Activated CD4-positive, alpha-beta memory T cell treated with anti-CD3 and anti-CD28 coated beads, Interleukin-2, amount 10 ng/mL, durations not matched to agents 7 days and 5 days (primary cell): ENCODE results near the gene TKFC. TPM values are rescaled to one million over a fixed set of nuclear protein-coding genes. Genes with fewer than 3 reads are reported as not detected.
A peak's percentile ranks its signal among the peaks of the same experiment; 100 is the strongest.

ENCODE experiments used
- CTCF ChIA-PET: fragments of 350-600 bp; sonication (Branson Sonifier 250); formaldehyde crosslinking; loops from one replicate; lab custom pipeline; 2021; ENCODE audit warnings: antibody characterized with exemption, inconsistent platforms; lab: Charles Lee
- POLR2A ChIA-PET: fragments of 350-600 bp; sonication (Branson Sonifier 250); formaldehyde crosslinking; loops from one replicate; lab custom pipeline; 2021; ENCODE audit warnings: antibody characterized with exemption; lab: Charles Lee
- DNase-seq: peaks from one replicate; pipeline ENCODE4 v3.0.0-alpha.2; 2020
- H3K27ac Mint-ChIP-seq: one replicate; pipeline ENCODE4 v1.8.0; 2021; ENCODE audit warnings: mild to moderate bottlenecking, mixed read lengths
- H3K27me3 Mint-ChIP-seq: one replicate; pipeline ENCODE4 v1.8.0; 2021; ENCODE audit warnings: mixed read lengths
- H3K36me3 Mint-ChIP-seq: one replicate; pipeline ENCODE4 v1.8.0; 2021; ENCODE audit warnings: low read depth, mixed read lengths
- H3K4me1 Mint-ChIP-seq: one replicate; pipeline ENCODE4 v1.8.0; 2021; ENCODE audit warnings: mixed read lengths
- H3K4me3 Mint-ChIP-seq: one replicate; pipeline ENCODE4 v1.8.0; 2021; ENCODE audit warnings: mild to moderate bottlenecking, mixed read lengths
- H3K9me3 Mint-ChIP-seq: one replicate; pipeline ENCODE4 v1.8.0; 2021; ENCODE audit warnings: mixed read lengths
- total RNA-seq, 2 experiments: library from RNA; stranded (reverse); gene quantifications; one replicate each; pipeline ENCODE4 v1.2.3, GENCODE V29; 2021

Gene TKFC
- total RNA-seq, 2 experiments from 2014 or later, result 49.6 to 51.5 TPM

DNA sequence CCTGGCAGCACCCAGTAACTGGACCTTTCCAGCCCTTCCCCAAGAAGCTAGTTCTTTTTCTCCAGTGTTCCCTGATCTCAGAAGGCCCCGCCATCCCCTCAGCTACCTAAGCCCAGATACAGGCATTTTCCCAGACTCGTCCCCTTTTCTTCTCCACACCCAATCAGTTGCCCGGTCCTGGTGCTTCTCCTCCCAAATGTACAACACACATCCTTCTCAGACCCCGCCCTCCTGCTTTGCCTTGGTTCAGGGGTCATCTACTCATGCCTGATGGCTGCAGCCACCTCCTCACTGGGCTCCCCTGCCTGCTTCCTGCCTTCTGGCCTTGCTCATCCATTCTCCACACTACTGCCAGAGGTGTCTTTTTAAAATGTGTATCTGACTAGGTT is 6.5 kb downstream of the TKFC start:
- H3K4me3 Mint-ChIP-seq, result no peak overlapping the region
- POLR2A ChIA-PET, result no interaction called here
- CTCF ChIA-PET, result interaction anchor here (1.4 to 3.6 kb wide), 2 partner anchors 9 to 46 kb away, joined by 8 to 13 read pairs; no protein-coding TSS in a partner anchor
- peaks cover 24% of the 10 kb centered on the region for H3K4me1 Mint-ChIP-seq
- H3K27me3 Mint-ChIP-seq, result no peaks in the 10 kb centered on the region
- no peak overlapping the region for H3K27ac Mint-ChIP-seq
- no peak for DNase-seq
- no peaks in the 10 kb centered on the region for H3K9me3 Mint-ChIP-seq
- H3K36me3 Mint-ChIP-seq, result no peaks in the 10 kb centered on the region

- H3K4me1 Mint-ChIP-seq, result peaks cover 13% of the 10 kb centered on the region
- DNase-seq, result no peak
- H3K9me3 Mint-ChIP-seq, result no peaks in the 10 kb centered on the region
- CTCF ChIA-PET, result interaction anchor here (3.6 kb wide), 1 partner anchor 45 kb away, joined by 13 read pairs; no protein-coding TSS in a partner anchor
- H3K36me3 Mint-ChIP-seq, result no peaks in the 10 kb centered on the region
- POLR2A ChIA-PET, result interaction anchor here (1.2 kb wide), 1 partner anchor 7 kb away, joined by 6 read pairs; the partner anchor contains the start of gene TKFC
- no peak overlapping the region for H3K4me3 Mint-ChIP-seq
- no peak overlapping the region for H3K27ac Mint-ChIP-seq
- no peaks in the 10 kb centered on the region for H3K27me3 Mint-ChIP-seq
These were observed 8.0 kb downstream of the TKFC start for GRCh38 chr11:61340979-61341378.

DNA sequence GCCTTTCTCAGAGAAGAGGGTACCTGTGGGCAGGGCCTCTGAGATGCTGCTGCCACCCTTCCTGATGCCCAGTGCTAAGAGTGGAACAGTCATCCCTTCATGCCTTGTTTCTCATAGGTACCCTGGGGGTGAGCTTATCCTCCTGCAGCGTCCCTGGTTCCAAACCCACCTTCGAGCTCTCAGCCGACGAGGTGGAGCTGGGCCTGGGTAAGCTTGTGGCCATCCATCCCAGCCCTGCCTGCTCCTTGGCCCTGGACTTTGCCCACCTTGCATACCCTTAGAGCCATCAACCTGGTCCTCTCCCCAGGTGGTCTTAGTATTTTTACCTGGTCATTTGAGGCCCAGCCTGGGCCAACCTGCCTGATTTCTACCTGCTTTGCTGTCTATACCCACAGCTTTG is 8.7 kb downstream of the TKFC start:
- POLR2A ChIA-PET, result interaction anchor here (0.9 to 1.2 kb wide), 2 partner anchors 8 to 20 kb away, joined by 6 read pairs; partner anchors contain the start of genes CYB561A3, TKFC and TMEM138

DNA sequence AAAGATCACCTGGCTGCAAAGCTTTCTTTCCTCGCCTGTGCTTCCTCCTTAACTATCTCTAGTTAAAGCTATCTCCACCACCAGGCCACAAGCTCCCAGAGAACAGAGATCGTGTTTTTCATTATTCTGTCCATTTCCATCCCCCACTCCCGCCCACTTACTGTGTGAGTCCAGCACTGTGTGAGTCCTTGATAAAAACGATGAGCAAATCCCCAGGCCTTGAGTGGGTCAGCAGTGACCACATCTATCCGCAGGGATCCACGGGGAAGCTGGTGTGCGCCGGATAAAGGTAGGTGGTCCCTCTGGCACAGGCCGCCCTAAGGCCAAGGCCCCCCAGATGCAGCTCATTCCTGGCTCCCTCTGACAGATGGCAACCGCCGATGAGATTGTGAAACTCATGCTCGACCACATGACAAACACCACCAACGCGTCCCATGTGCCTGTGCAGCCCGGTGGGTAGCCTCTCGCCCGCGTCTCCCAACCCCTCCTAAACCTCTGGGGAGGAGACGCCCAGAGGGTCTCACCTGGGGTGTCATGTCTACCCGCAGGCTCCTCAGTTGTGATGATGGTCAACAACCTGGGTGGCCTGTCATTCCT is 9.3 kb downstream of the TKFC start:
- H3K4me1 Mint-ChIP-seq, result peaks cover 2% of the 10 kb centered on the region
- ChIA-PET POLR2A (interaction anchor here (0.9 to 1.2 kb wide), 2 partner anchors 9 to 19 kb away, joined by 6 read pairs; partner anchors contain the start of genes CYB561A3, TKFC and TMEM138), CTCF (interaction anchor here (0.8 to 3.6 kb wide), 2 partner anchors 43 to 48 kb away, joined by 3 to 13 read pairs; no protein-coding TSS in a partner anchor)
- no peaks in the 10 kb centered on the region for H3K27me3 Mint-ChIP-seq
- H3K9me3 Mint-ChIP-seq, result no peaks in the 10 kb centered on the region
- DNase-seq, result no peak
- no peak overlapping the region for H3K4me3 Mint-ChIP-seq
- no peaks in the 10 kb centered on the region for H3K36me3 Mint-ChIP-seq
- H3K27ac Mint-ChIP-seq, result no peak overlapping the region

More for the DNA sequence above, 8.7 kb downstream of the TKFC start:
- peaks cover 6% of the 10 kb centered on the region for H3K4me1 Mint-ChIP-seq
- no peaks in the 10 kb centered on the region for H3K36me3 Mint-ChIP-seq
- H3K4me3 Mint-ChIP-seq, result no peak overlapping the region
- CTCF ChIA-PET, result interaction anchor here (0.8 to 3.6 kb wide), 2 partner anchors 44 to 49 kb away, joined by 3 to 13 read pairs; no protein-coding TSS in a partner anchor
- H3K9me3 Mint-ChIP-seq, result no peaks in the 10 kb centered on the region
- DNase-seq, result no peak
- H3K27ac Mint-ChIP-seq, result no peak overlapping the region
- H3K27me3 Mint-ChIP-seq, result no peaks in the 10 kb centered on the region

DNA sequence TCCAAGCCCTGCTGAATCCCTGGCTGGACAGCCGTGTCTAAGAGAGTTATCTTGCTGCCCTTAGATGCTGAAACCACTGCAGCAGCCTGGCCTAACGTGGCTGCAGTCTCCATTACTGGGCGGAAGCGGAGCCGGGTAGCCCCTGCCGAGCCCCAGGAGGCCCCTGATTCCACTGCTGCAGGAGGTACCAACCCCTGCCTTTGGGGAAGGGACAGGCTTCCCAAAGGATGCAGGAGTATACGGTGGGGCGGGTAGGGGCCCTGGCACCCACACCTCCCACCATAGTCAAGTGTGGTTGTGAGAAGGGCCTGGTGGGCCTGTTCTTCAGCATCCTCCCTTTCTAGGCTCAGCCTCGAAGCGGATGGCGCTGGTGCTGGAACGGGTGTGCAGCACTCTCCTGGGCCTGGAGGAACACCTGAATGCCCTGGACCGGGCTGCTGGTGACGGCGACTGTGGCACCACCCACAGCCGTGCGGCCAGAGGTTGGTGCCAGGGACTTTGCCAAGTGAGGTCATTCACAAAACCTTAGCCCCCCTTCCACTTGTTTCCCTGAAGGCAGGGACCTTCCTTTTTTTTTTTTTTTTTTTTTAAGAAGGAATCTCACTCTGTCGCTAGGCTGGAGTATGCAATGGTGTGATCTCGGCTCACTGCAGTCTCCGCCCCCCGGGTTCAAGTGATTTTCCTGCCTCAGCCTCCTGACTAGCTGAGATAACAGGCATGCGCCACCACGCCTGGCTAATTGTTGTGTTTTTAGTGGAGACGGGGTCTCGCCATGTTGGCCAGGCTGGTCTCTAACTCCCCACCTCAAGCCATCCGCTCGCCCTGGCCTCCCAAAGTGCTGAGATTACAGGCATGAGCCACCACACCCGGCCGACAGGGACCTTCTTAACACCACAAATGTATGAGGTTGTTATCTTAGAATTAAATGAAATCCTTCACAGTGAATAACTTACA is 11.0 kb downstream of the TKFC start:
- no peak for DNase-seq
- no peak overlapping the region for H3K27ac Mint-ChIP-seq
- no peak overlapping the region for H3K4me3 Mint-ChIP-seq
- CTCF ChIA-PET, result no interaction called here
- peaks cover 2% of the 10 kb centered on the region for H3K36me3 Mint-ChIP-seq
- H3K4me1 Mint-ChIP-seq, result peaks cover 2% of the 10 kb centered on the region
- POLR2A ChIA-PET, result no interaction called here
- no peaks in the 10 kb centered on the region for H3K9me3 Mint-ChIP-seq
- H3K27me3 Mint-ChIP-seq, result no peaks in the 10 kb centered on the region

DNA sequence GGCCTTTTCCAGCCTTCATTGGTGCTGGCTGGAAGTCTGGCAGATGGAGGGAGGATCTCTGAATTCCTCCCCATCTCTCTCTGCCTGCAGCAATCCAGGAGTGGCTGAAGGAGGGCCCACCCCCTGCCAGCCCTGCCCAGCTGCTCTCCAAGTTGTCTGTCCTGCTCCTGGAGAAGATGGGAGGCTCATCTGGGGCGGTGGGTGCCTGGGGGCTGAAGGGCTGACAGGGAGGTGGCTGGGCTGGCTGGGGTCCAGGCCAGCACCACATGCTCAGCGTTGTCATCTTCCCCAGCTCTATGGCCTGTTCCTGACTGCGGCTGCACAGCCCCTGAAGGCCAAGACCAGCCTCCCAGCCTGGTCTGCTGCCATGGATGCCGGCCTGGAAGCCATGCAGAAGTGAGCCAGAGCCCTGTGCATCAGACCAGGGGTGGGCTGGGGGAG is 12.2 kb downstream of the TKFC start:
- Mint-ChIP-seq H3K36me3 (peaks cover 8% of the 10 kb centered on the region), H3K27ac (no peak overlapping the region), H3K9me3 (no peaks in the 10 kb centered on the region), H3K4me3 (no peak overlapping the region), H3K27me3 (no peaks in the 10 kb centered on the region), H3K4me1 (peaks cover 2% of the 10 kb centered on the region)
- POLR2A ChIA-PET, result no interaction called here
- CTCF ChIA-PET, result interaction anchor here (4.3 kb wide), 1 partner anchor 9 kb away, joined by 22 read pairs; no protein-coding TSS in a partner anchor
- DNase-seq, result no peak

DNA sequence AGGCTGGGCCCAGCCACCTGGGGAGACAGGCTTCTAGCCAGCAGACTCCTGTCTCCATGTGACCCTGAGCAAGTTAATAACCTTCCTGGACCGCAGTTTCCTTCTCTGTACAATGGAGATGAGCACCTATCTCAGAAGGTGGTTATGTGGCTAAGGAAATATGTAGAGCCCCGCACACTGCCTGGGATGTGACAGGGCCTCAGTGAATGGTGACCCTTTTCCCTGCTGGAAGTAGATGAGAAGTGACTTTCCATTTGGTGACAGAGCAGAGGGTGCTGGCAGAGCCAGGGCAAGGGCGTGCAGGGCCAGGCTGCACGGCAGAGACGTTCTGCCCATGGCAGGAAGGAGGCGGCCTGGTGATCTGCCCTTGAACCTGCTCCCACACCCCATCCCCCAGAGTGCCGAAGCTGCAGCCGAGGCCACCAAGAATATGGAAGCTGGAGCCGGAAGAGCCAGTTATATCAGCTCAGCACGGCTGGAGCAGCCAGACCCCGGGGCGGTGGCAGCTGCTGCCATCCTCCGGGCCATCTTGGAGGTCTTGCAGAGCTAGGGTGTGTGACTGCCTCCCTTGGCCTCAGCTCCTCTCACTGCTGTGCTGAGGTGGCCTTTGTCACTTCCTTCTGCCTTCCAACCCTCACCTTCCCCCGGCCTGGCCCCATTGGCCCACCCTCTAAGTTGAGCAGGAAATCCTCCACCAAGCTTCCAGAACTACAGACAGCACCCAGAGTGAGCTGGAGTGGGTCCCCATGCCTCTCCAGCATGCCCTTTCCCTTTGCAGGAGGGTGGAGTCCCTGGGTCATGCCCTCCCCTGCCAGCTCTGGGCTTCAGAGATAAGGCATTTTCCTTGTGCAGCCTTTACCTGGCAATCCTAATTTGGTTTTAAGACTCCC is 13.2 kb downstream of the TKFC start:
- no peak overlapping the region for H3K4me3 Mint-ChIP-seq
- H3K27ac Mint-ChIP-seq, result peak overlapping the region; percentile 66
- H3K4me1 Mint-ChIP-seq, result peaks cover 2% of the 10 kb centered on the region
- no peaks in the 10 kb centered on the region for H3K27me3 Mint-ChIP-seq
- CTCF ChIA-PET, result interaction anchor here (4.3 kb wide), 1 partner anchor 10 kb away, joined by 22 read pairs; no protein-coding TSS in a partner anchor
- POLR2A ChIA-PET, result interaction anchor here (1.3 to 1.4 kb wide), 3 partner anchors 10 to 18 kb away, joined by 3 to 4 read pairs (median 3); no protein-coding TSS in a partner anchor
- H3K36me3 Mint-ChIP-seq, result peaks cover 11% of the 10 kb centered on the region
- no peaks in the 10 kb centered on the region for H3K9me3 Mint-ChIP-seq
- no peak for DNase-seq

DNA sequence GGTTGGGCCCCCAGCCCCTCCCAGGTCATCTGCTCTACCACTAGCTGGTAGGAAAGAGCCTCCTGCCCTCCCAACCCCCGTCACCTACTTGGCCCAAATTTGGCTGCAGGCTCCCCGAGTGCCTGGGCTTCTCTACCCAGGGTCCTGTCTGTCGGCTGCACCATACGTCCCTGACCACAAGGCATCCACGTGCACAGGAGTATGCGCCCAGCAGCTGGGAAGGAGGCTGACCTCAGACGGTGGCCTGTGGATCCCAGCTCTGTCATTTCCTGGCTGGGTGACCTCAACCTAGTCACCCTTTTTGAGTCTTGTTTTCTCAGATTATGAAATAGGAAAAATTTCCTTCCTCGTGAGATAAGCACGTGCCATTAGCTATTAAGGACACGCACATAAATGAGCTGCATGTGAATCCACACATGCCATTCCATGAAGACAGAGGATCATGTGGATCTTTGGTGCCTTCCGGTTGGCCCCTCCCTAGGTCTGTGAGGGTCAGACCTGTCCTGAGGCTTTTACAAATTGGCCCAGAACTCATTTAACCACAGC is 15.0 kb downstream of the TKFC start:
- ChIA-PET POLR2A (interaction anchor here (1.0 to 3.6 kb wide), 4 partner anchors 13 to 51 kb away, joined by 3 to 30 read pairs (median 5); partner anchors contain the start of genes CYB561A3 and TMEM138), CTCF (interaction anchor here (1.4 to 4.3 kb wide), 2 partner anchors 9 to 12 kb away, joined by 8 to 22 read pairs; no protein-coding TSS in a partner anchor)
- H3K27ac Mint-ChIP-seq, result no peak overlapping the region

DNA sequence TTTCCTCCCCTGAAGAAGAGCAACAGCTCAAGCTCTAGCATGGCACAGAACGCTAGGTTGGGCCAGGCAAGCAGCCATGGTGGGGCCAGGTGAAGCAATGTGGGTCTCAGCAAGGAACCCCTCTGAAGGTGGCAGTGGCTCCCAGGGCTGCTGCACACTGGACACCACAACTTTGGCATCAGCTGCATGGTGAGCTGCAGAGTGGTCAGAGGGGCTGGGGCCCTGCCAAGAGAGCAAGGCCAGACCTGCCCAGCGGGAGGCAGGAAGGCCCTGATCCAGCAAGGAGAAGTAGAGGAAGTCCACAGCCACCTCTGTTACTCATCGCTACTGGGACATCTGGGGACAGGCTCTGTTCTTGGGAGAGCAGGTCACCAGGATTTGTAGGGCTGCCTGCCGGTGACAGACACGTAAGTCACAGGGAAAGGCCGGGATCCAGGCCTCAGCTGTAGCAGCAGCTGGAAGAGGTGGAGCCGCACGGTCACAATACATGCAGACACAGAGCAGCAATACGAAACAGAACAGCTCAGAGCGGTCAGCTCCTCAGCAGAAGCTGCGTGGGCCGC is 16.2 kb downstream of the TKFC start:
- Mint-ChIP-seq H3K4me3 (no peak overlapping the region), H3K27me3 (no peaks in the 10 kb centered on the region), H3K36me3 (peaks cover 24% of the 10 kb centered on the region), H3K9me3 (no peaks in the 10 kb centered on the region), H3K27ac (no peak overlapping the region), H3K4me1 (peaks cover 2% of the 10 kb centered on the region)
- CTCF ChIA-PET, result interaction anchor here (1.3 to 4.3 kb wide), 3 partner anchors 11 to 13 kb away, joined by 3 to 22 read pairs (median 8); no protein-coding TSS in a partner anchor
- no peak for DNase-seq
- POLR2A ChIA-PET, result interaction anchor here (1.0 to 3.6 kb wide), 3 partner anchors 12 to 49 kb away, joined by 3 to 30 read pairs (median 7); partner anchors contain the start of genes CYB561A3 and TMEM138

More for the DNA sequence above, 15.0 kb downstream of the TKFC start:
- Mint-ChIP-seq H3K4me3 (no peak overlapping the region), H3K27me3 (no peaks in the 10 kb centered on the region), H3K4me1 (peaks cover 2% of the 10 kb centered on the region), H3K9me3 (no peaks in the 10 kb centered on the region), H3K36me3 (peaks cover 18% of the 10 kb centered on the region)
- no peak for DNase-seq

GRCh38 chr11:61349916-61350315 is 16.9 kb downstream of the TKFC start:
- Mint-ChIP-seq H3K27me3 (no peaks in the 10 kb centered on the region), H3K27ac (no peak overlapping the region), H3K4me3 (no peak overlapping the region), H3K4me1 (peaks cover 2% of the 10 kb centered on the region), H3K9me3 (no peaks in the 10 kb centered on the region), H3K36me3 (peaks cover 24% of the 10 kb centered on the region)
- DNase-seq, result no peak
- ChIA-PET CTCF (interaction anchor here (1.3 kb wide), 1 partner anchor 14 kb away, joined by 3 read pairs; no protein-coding TSS in a partner anchor), POLR2A (interaction anchor here (3.6 kb wide), 1 partner anchor 11 kb away, joined by 30 read pairs; the partner anchor contains the start of genes CYB561A3 and TMEM138)

DNA sequence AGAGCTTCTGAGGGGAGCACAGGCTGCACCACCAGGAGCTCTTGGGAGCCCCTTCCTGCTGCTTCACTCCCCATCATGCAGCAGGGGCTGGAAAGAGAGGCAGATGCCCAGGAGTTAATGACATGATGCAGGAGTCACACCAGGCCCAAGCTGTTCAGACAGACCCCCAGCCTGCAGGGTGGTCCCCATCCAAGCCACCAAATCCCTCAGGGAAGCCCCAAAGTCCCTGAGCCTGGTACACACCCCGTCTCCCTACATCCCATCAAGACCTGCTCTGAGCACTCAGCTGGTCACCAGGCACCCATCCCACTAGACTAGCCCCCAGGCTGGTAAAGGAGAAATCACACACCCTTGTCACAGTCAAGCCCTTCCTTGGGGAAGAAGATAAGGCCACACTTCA is 17.3 kb downstream of the TKFC start:
- peaks cover 24% of the 10 kb centered on the region for H3K36me3 Mint-ChIP-seq
- H3K9me3 Mint-ChIP-seq, result no peaks in the 10 kb centered on the region
- H3K27me3 Mint-ChIP-seq, result no peaks in the 10 kb centered on the region
- H3K4me1 Mint-ChIP-seq, result peaks cover 2% of the 10 kb centered on the region
- ChIA-PET POLR2A (interaction anchor here (3.6 kb wide), 1 partner anchor 11 kb away, joined by 30 read pairs; the partner anchor contains the start of genes CYB561A3 and TMEM138), CTCF (interaction anchor here (1.3 kb wide), 1 partner anchor 14 kb away, joined by 3 read pairs; no protein-coding TSS in a partner anchor)
- no peak overlapping the region for H3K4me3 Mint-ChIP-seq
- no peak for DNase-seq
- H3K27ac Mint-ChIP-seq, result no peak overlapping the region
